Umbilical cord (tissue), 2 donors: ENCODE data around the gene GPR37L1. TPM values are rescaled to one million over a fixed set of nuclear protein-coding genes. Genes with fewer than 3 reads are reported as not detected.
"Not testable (repeated sequence)": the region's sequence is repeated elsewhere in the genome, so short reads cannot be mapped to it uniquely, and the experiment has no call there.

Experiments used
- DNase-seq: peaks from one replicate; pipeline ENCODE4 v3.0.0-alpha.2; 2015; ENCODE audit warnings: low spot score
- total RNA-seq: library from RNA; depleted of rRNA; stranded (reverse); fragments of >200 nt; gene quantifications from one replicate; pipeline ENCODE4 v1.2.3, GENCODE V29; 2014; ENCODE audit warnings: low replicate concordance; ENCODE audit not compliant: insufficient read depth

GPR37L1 gene
- total RNA-seq, 1 donor from 2014 or later: 0.24 TPM

DNA sequence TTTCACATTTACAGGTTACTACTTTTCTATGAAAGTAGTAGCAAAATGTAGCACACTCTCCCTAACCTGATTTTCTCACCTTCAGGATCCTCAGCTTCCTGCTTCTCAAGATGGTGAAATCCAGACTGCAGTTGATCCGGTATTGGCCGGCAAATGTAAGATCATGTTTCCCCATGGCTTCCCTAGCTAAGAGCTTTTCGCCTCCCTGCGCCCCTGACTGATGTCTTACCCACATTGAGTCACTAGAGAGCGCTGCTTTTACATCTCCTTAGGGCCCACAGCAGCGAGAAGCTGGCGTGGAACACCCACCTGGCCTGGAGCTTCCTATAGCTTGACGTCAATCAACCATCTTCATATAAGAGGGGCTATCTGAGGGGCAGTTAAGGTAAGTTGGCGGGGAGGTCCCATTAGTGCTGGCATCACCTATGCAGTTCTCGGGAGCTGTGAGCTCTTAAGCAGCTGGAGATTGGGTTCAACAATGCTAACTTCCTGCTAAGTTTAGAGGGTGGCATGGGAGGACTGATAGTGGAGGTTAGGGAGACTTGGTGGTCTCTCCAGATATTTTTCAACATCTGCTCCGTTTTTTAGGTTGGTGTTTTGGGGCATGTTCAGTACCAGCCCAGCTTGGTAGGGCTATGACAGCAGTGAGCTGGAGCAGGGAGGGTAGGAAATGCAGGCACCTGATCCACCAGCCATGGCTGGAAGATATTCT, 32.2 kb downstream of the GPR37L1 start:
- peak; percentile 73 for DNase-seq

DNA sequence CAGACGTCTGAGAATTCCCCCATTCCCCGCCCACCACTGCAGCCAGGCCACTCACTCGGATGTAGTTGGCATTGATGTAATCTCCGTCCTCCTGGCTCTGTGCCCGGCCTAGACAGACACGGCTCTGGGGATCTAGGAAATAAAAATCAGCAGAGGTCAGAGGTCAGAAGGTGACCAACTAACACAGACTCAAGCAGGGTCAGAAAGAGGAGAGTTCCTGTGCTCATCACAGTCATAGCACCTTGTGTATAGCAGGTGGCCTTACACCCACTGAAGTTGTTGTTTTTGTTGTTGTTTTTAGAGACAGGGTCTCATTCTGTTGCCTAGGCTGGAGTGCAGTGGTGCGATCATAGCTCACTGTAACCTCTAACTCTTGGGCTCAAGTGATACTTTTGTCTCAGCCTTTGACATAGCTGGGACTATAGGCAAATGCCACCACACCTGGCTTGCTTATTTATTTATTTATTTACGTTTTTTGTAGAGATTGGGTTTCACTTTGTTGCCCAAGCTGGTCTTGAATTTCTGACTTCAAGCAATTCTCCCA, 32.8 kb downstream of the GPR37L1 start:
- DNase-seq: peak; percentile 47

DNA sequence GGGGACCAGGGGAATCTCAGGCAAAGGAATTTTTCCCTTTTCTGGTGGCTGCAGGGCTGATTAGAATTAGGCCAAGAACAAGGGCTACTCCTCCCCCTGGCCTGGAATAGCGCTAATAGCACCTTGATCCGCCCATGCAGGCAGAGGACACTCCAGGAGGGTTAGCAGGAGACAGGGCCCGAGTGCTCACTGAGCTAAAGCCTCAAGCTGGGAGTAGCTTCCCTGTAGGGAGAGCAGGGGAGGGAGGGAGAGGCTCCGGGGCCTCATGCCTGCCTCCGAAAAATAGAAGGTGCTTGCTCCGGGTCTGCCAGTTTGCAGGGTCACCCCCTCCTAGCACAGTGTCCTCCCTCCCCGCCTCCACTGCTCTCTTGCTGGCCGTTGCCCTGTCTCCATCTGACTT, 33.9 kb downstream of the GPR37L1 start:
- DNase-seq: no peak

DNA sequence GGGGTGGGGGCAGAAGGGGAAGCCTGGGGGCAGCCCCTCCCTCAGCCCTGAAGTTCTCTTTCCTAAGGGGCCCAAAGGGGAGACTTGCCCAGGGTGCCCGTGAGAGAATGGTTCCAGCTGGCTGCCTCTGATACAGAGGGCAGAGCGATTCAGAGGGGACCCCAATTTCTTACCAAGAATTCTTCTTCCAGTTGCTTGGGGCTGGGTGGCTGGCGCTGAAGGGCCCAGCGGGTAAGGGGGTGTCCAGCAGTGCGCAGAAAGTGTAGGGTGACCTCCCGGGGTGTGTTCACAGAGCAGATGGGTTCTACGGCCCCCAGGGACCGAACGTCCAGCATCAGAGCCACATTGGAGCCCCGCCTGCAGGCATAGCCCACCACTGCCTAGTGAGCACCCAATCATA, 35.2 kb downstream of the GPR37L1 start:
- no peak for DNase-seq

DNA sequence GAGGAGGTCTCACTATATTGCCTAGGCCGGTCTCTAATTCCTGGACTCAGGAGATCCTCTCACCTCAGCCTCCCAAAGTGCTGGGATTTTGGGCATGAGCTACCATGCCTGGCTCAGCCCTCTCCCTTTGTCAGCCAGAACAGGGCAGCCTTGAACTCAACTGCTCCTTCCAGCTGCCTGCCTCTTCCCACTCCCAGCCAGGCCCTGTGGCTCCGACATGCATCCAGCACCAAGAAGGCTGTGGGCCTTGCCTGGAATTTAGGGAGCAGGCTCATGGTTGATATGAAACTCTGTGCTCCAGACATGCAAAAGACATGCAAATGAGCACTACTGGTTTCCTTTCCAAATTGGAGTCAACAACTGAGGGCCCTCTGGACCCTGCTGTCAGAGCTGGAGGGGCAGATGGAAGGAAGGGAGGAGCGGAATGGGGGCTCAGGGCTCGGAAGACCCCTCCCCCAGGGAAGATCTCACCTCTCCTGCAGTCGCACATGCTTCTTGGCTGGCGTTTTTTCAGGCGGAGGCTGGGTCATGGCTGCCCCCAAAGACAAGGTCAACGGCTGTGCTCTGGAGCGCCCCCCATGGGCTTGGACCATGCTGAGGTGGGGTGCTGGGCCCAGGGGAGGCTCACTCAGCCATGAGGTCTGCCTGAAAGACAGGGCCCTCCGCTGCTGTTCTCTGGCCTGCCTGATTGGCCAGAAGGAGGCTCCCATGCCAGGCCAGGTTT, 36.3 kb downstream of the GPR37L1 start:
- DNase-seq: no peak

DNA sequence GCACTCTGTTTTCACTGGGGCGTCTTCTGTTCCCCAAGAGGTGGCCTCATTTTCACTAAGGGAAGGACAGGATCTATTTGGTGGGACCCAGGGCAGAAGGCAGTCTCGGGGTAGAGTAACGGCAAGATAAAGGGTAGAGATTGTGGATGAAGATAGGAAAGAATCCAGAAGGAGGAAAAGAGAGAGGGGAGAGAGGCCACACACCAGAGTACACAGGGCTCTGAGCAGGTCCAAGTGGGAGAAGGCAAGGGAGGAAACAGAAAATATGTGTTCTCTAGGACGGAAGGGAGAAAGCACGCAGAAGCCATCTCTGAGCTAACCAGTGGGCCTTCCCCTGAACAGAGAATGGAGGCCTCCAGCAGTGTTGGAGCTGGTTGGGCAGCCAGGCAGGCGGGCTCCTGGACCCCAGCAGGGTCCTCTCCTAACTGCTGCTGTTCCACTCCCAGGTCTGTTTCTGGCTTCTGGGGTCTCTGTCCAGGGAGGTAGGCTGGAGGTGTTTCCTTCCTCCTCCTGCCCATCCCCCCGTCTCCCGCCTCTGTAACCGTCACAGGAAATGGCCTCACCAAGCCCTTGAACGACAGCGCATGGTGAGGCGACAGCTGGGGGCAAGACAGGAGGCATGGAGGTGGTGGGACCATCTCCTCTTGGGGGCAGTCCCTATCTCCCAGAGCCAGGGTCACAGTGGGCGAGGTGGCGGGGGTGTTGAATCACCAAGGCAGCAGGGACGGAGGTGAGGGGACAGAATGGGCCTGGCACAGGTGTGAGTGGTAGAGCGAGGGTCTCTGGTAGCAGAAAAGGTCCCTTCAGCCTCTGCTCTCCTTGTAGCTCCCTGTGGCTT, 37.0 kb downstream of the GPR37L1 start:
- no peak for DNase-seq

DNA sequence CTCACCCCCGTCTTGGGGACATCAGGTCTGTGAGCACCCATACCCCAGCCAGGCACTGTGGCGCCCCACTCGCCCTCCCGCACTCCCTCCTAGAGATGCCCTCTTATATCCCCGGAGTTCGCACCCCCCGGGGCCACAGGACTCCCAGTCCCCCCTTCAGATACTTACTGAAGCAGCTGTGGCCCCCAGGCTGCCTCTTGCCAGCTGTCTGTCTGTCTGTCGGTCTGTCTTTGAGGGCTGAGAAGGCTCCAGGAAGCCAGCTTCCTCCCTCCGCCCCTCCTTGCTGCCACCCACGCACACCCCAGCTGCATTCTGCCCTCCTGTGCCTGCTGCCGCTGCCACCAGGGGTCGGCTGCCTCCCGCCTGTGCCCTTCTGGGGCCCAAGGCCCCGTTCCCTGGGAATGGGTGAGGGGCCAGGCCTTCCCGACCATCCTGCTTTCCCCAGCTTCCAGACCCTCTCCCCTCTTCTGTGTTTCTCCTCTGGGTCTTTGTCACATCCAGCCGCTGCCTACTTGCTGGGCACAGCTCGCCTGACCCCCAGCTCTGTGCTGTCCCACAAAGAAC, 37.7 kb downstream of the GPR37L1 start, which contains the start of gene PTPN7:
Gene PTPN7 (minus strand): TSS at position 226 of the 564 bp plus-strand sequence. CDS start 1,200 bp downstream, outside the sequence.
- DNase-seq: no peak

DNA sequence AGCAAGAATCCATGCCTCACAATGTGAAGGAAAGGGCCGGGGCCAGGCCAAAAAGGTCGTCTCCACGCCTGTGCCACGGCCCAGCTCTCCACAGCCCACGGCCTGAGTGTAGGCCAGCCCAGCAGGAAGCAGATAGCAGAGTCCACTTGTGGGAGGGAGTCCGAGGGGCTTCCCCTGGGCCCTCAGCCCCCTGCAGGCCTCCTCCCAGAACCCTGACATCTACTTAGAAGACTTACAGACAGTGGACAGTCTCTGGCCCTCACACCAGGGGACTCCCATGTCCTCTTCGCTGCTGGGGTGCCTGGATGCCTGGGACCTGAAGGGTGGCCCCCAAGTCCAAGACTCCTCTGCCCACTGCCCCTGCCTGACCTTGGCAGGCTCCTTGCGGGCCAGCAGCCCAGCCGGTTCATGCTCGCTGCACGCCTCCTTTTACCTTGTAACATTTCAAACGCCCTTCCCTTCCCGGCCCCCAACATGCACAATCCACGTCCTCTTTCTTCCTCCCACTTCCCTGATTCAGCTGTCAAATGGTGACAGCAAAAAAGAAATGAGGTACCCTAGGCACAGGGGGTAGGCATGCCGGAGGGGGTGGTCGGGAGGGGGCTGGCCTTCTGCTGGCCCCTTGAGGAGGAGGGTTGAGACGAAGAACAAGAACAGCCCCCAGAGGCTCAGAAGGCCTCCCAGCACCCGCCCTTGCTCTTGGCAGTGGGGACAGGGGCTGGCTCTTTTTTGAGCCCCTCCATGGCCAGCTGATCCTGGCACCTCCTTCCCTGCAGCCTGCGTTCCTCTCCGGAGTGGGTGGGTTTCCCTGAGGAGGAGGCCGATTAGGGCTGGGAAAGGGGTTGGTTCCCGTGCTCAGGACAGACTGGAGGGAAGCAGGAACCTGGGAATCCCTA, 38.7 kb downstream of the GPR37L1 start:
- DNase-seq: peak; percentile 76

DNA sequence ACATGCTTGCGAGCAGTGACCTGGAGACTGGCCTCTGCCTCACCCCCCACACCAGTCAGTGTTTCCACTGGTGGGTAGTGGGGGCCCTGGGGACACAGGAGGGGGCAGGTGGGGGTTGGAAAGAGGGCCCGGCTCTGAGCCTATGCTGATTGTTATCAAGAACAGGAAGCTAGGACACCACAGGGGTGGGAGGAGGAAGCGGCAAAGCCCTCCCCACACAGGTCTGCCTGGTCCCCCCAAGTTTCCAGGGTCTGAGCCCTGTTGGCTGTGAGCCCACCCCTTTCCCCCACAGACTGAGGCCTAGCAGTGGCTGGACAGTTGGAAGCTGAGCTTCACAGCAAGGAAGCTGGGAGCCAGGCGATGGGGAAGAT, 39.3 kb downstream of the GPR37L1 start:
- no peak for DNase-seq

DNA sequence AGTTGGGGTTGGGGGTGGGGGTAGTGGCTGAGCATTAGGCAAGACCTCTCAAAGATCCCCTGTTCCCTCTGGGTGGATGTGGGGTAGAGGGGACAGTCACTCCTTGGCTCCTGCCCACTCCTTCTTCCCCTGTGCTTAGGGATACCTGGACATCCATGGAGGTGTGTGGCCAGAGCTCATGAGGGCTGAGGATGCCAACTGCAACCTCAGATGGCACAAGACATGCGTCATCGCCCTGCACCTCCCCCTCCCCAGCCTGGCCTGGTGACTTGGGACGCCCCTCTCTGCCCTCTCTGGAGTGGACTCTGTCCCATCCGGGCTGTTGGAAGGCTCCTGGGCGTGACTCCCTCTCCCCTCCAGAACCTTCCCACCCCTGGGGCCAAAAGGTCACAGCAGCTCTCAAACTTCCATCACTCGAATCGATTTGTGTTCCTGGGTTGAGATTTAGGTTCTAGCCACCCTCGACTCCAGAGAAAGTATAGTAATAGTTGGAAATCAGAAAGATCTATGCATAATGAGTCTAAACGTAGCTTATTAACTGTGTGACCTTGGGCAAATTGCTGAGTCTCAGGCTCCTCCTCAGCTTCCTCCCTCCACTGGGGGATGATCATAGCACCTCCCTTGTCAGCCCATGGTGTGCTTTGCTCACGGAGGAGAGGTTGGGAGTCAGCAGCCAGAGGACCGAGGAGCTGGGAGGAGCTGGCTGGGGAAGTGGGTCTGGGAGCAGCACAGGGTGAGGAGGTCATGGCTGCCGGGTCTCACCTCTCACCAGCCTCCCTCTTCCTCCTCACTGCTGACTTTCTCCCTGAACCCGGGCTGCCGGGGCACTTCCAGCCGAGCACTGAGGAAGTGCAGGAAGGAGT, 39.9 kb downstream of the GPR37L1 start:
- DNase-seq: peak; percentile 62

DNA sequence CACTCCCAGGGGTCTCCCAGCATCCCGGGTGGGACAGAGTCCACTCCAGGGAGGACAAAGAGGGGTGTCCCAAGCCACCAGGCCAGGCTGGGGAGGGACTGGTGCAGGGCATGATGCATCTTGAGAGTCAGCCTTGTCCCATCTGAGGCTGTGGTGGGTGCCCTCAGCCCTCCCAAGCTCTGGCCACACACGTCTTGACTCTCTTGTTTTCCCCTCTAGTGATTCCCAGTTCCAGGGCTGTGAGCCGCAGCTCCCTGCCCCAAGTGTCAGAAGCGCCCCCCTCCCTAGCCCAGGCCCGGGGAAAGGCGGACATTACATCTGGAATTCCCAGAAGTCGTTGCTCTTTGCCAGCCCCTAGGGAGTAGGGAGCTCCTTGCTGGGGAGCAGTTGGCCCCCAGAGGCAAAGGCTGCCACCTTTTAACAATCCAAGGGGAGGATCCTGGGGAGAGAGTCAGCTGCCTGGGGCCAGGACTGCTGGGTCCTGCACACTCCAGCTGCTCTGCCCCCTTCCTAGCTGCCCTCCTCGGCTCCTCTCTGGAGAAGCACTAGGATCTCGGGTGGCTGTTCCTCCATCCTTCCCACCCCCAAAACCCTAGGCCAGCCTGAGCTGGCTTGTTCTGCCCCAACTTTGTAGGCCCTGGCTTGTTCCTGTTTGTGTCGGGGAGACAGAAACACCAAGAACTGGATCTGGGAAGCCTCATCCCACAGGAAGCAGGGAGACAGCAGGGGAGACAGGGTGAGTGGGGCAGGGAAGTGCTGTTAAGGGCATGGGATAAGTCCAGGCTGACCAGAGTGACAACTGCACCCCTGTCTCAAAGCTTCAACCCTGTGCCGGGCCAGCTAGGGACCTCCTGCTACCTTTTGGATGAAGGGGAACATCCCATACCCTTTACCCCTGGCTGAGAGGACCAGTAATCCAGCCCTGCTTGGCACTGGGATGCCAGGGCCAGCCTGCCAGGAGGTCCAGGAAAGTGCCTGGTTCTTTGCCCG, 40.9 kb downstream of the GPR37L1 start:
- peak; percentile 41 for DNase-seq

DNA sequence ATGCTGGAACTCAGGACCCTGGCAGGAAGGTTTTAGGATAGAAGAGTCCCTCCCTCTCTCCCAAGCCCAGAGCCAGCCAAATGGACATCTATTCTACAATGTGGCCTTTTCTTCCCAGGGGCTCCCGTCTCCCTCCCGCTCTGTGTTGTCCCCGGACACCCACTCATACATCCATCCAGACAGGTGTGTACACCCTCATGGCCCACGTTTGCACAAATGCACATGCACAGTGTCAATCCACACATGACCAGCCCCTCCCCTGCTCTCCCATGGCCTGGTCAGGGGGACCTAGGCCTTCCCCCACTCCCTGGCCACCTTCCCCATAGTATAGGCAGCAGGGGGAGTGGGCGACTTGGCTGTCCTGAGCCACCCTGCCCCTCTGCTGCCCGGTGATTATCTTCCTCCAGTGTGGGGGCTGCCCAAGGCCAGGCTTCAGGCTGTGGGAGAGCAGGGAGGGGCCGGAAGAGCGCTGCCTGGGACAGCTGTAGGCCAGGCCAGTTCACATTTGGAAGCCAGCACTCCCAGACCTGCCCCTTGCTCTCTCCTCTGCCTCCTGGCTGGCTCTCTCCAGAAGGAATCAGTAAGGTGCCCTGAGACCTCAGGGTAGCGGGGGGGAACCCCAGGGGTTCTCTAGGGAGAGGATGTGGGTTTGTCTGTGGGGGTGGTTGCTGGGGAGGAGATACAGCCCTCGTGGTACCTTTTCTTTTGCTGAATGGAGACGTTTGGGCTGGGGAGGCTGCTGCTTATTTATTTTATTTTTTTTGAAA, 41.7 kb downstream of the GPR37L1 start:
- DNase-seq: no peak

DNA sequence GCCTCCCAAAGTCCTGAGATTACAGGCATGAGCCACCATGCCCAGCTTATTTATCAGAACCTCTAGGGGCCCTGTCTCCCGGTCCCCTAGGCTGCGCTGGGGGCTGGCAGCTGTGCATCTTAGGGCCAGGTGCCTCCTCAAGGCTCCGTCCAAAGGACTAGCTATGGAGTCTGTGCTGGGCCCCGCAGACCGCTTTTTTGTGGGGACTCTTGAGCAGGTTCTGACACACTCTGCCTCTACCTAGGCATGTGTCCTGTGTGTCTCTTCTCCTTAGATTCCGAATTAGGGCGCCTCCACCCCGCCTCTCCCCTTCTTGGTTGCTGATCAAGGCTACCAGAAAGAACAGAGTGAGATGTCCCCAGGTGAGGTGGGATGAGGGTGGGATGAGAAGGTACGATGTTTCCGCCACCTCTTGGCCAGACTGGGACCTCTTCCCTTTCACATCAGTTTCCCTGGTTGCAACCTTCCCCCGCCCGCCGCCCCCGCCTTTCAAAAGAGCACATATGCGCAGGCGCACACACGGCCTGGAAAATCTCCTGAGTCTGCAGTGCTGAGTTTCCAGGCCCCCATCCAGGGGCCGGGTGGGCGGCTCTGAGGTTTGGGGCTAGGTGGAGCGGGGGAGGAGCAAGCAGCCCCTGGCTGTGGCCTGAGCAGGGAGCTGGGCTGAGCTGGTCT, 42.7 kb downstream of the GPR37L1 start:
- DNase-seq: peak; percentile 91

DNA sequence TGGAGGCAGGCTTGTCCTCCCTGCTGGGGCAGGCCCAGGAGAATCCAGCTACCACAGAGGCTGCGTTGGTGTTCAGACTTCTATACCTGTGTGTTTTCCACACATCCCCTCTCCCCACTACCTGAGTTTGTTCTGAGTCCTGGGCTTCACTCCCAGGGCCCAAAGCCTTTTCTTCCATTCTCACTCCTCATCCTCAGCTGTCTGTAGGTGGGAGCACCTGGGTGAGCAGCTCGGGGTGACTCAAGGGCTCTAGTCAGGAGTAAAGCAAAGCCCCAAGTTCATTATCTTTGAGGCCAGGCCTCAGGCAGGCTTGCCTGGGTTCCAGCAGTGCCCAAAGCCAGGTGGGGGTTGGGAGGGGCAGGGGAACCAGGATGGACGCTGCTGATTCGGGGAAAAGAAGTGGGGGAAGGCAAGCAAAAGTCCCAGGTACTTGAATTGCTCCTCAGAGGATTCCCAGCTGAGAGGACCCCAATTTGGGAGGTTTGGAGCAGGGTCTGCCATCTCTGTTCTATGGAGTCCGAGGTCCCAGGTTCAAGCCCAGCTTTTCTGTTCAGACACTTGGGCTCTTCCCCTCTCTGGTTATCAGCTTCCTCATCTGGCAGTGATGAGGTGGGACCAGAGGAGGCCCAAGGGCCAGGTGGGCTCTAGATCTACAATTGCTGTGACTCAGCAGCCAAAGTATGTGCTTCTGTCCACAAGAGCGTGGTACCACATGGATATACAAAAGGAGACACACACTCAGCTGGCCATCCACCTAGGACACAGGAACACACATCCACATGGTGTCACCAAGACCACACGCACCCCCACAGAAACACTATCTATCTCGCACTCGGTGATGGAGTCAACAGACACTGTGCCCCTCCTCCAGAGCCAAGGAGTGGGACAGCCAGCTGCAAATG, 43.5 kb downstream of the GPR37L1 start:
- DNase-seq: no peak

DNA sequence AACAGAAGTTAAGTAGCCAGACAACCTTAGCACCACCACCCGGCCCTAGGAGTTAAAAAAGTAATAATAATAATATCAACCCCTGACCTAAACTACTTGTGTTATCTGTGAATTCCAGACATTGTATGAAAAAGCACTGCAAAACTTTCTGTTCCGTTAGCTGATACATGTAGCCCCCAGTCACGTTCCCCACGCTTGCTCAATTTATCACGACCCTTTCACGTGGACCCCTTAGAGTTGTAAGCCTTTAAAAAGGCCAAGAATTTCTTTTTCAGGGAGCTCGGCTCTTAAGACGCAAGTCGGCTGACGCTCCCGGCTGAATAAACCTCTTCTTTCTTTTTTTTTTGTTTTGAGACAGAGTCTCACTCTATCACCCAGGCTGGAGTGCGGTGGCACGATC, 44.3 kb downstream of the GPR37L1 start:
- not testable (repeated sequence) for DNase-seq
